Gastrocnemius medialis (tissue), 4 donors: ENCODE data around the gene IL13RA2. TPM values are rescaled to one million over a fixed set of nuclear protein-coding genes. Genes with fewer than 3 reads are reported as not detected.

Experiments
- ATAC-seq, 2 donors: fragments of 150-250 bp; one replicate each; pipeline ENCODE4 v1.9.1; 2016
- DNase-seq, 2 donors: peaks; one replicate each; pipeline ENCODE4 v3.0.0-alpha.2; 2019
- H3K27ac ChIP-seq, 4 donors: fragments of 200-600 bp; sonication (generic); 1 replicate in 1 of 4; 2 replicates in 3 of 4; pipeline ENCODE4 v1.5.1; 2016 to 2018; ENCODE audit warnings: mild to moderate bottlenecking in 2 of 4, moderate library complexity in 1 of 4
- H3K27me3 ChIP-seq, 3 donors: fragments of 200-600 bp; sonication (generic) in 2 of 3; 1 replicate in 1 of 3; 2 replicates in 2 of 3; pipeline versions ENCODE4 v1.5.1 to v1.6.0; 2016 to 2019; ENCODE audit warnings: mild to moderate bottlenecking in 1 of 3, moderate library complexity in 1 of 3
- H3K36me3 ChIP-seq, 2 donors: fragments of 200-600 bp; sonication (generic) in 1 of 2; one replicate each; pipeline ENCODE4 v1.5.1; 2017 to 2018
- H3K4me1 ChIP-seq, 2 donors: fragments of 200-600 bp; sonication (generic) in 1 of 2; one replicate each; pipeline ENCODE4 v1.5.1; 2016 to 2017; ENCODE audit warnings: mild to moderate bottlenecking in 2 of 2
- H3K4me3 ChIP-seq, 4 donors: fragments of 200-600 bp; sonication (generic) in 3 of 4; 1 replicate in 1 of 4; 2 replicates in 3 of 4; pipeline ENCODE4 v1.5.1; 2016 to 2019; ENCODE audit warnings: mild to moderate bottlenecking in 2 of 4
- H3K9me3 ChIP-seq, 3 donors: fragments of 200-600 bp; sonication (generic) in 2 of 3; 1 replicate in 1 of 3; 2 replicates in 2 of 3; pipeline ENCODE4 v1.5.1; 2016 to 2019
- POLR2A ChIP-seq, 2 donors: fragments of 450-650 bp; IDR thresholded peaks; one replicate each; pipeline ENCODE4 v1.6.1; 2017; ENCODE audit warnings: antibody characterized with exemption in 2 of 2, mild to moderate bottlenecking in 2 of 2, moderate library complexity in 2 of 2
- in situ Hi-C, 4 donors: fragments of 200-750 bp; cut with MboI; loops; one replicate each; pipeline versions ENCODE4 v1.15.0 to v1.8.0; 2017; ENCODE audit warnings: low sequenced_read_pairs in 4 of 4
- intact Hi-C: fragments of 100-400 bp; cut with DNase I; formaldehyde crosslinking; loops from one replicate; pipeline ENCODE4 v1.15.1; 2023; ENCODE audit warnings: low total_unique reads
- total RNA-seq, 4 donors: library from RNA; depleted of rRNA; stranded (reverse); fragments of >200 nt; gene quantifications; one replicate each; pipeline versions ENCODE4 v1.1.0 to v1.2.3, GENCODE V29; 2016
- TF ChIP-seq, protein P1 (sequence below), 5 experiments: fragments of 450-650 bp in 3 of 5; fragments of 200-600 bp in 2 of 5; sonication (generic) in 2 of 5; IDR thresholded peaks in 4 of 5; conservative IDR thresholded peaks in 1 of 5; 1 replicate in 4 of 5; 2 replicates in 1 of 5; pipeline ENCODE4 v1.5.1; 2016 to 2019; ENCODE audit warnings: antibody characterized with exemption in 5 of 5, mild to moderate bottlenecking in 3 of 5, moderate library complexity in 3 of 5

Gene IL13RA2
- total RNA-seq, 4 donors from 2014 or later = 0.31 TPM; not detected in 3

DNA sequence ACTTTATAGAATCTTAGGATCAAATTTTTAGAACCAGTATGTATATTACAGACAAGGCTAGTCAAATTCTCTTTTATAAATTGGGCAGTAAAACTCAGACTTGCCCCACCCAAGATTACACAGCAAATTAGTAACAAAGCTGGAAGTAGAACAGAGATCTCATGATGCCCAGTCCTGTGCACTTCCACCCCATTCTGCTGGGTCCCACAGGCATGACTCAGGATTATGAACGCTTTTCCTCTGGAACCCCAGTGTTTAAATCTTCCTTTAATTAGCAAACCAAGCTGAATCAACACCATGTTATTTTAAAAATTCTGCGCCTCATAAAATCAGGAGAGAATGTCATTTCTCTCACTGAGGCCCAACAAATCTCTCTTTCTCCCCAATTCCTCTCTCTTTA is 1.5 kb upstream of the IL13RA2 start:
- no peak overlapping the region for H3K27ac ChIP-seq
- H3K36me3 ChIP-seq = no peaks in the 10 kb centered on the region
- no peak for DNase-seq
- peaks cover 0 to 8% (median 0%) of the 10 kb centered on the region in 3 donors for H3K27me3 ChIP-seq
- intact Hi-C loops (no loop called here), in situ Hi-C loops (no loop called here)
- TF ChIP-seq POLR2A (IDR thresholded peaks at IDR 0.05) = no peak
- TF ChIP-seq, protein P1, sequence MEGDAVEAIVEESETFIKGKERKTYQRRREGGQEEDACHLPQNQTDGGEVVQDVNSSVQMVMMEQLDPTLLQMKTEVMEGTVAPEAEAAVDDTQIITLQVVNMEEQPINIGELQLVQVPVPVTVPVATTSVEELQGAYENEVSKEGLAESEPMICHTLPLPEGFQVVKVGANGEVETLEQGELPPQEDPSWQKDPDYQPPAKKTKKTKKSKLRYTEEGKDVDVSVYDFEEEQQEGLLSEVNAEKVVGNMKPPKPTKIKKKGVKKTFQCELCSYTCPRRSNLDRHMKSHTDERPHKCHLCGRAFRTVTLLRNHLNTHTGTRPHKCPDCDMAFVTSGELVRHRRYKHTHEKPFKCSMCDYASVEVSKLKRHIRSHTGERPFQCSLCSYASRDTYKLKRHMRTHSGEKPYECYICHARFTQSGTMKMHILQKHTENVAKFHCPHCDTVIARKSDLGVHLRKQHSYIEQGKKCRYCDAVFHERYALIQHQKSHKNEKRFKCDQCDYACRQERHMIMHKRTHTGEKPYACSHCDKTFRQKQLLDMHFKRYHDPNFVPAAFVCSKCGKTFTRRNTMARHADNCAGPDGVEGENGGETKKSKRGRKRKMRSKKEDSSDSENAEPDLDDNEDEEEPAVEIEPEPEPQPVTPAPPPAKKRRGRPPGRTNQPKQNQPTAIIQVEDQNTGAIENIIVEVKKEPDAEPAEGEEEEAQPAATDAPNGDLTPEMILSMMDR (IDR thresholded peaks at IDR 0.05 in 4 of 5, conservative IDR thresholded peaks at IDR 0.05 in 1 of 5) = no peak
- H3K4me1 ChIP-seq = no peaks in the 10 kb centered on the region
- no peak for ATAC-seq
- H3K4me3 ChIP-seq = no peak overlapping the region
- no peaks in the 10 kb centered on the region for H3K9me3 ChIP-seq

DNA sequence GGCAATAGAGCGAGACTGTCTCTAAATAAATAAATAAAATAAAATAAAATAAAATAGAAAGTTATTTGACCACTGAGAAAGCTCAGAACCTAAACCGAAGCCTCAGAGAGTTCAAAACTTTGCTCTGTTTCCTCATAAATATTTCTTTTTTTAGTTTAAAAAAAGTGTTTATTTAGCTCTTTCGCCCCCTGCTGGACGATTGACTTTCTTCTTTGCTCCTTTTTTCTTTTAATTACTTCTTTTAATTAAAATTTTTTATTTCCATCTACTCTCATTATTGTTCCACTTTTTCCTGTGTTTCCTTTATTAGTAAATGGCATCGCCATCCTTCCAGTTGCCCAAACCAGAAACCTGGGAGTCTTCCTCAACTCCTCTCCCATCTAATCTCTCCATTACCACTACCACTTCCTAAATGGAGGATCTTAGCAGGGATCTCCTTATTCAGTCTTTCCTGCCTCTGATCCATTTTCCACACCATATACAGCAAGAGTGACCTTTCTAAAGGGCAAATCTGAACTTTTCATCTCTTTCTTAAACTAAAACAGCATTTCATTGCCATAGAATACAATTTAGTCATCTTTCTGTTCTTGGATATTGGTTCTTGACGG is 728 bp upstream of the IL13RA2 start:
- DNase-seq = no peak
- no peak overlapping the region for H3K4me3 ChIP-seq
- intact Hi-C loops = no loop called here
- H3K27me3 ChIP-seq = peaks cover 0 to 8% (median 0%) of the 10 kb centered on the region in 3 donors
- ATAC-seq = no peak
- no peaks in the 10 kb centered on the region for H3K9me3 ChIP-seq
- no peak for TF ChIP-seq POLR2A (IDR thresholded peaks at IDR 0.05)
- TF ChIP-seq, protein P1 (IDR thresholded peaks at IDR 0.05 in 4 of 5, conservative IDR thresholded peaks at IDR 0.05 in 1 of 5) = no peak
- H3K4me1 ChIP-seq = no peaks in the 10 kb centered on the region
- no peak overlapping the region for H3K27ac ChIP-seq
- no peaks in the 10 kb centered on the region for H3K36me3 ChIP-seq
- in situ Hi-C loops = no loop called here

DNA sequence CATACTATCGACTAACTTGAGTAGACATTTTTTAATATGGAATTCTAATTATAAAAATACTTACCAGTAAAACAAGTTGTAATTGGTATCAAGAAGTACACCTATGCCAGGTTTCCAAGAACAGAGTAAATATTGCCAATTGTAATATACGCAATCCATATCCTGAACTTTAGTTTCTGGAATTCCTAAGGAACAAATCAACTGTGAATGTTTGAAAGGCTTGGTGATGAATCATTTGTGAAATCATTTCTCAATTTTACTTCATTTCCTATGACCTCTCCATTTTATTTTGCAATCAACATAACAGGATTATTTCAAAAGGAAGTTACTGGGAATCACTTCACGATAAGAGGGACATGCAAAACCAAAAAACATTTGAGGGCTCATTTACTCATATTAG is 3.7 kb downstream of the IL13RA2 start:
- ATAC-seq = no peak
- Histone ChIP-seq H3K9me3 (no peaks in the 10 kb centered on the region), H3K4me1 (no peaks in the 10 kb centered on the region), H3K36me3 (no peaks in the 10 kb centered on the region), H3K27me3 (peaks cover 0 to 8% (median 0%) of the 10 kb centered on the region in 3 donors), H3K4me3 (no peak overlapping the region), H3K27ac (no peak overlapping the region)
- intact Hi-C loops (no loop called here), in situ Hi-C loops (no loop called here)
- TF ChIP-seq, protein P1 (IDR thresholded peaks at IDR 0.05 in 4 of 5, conservative IDR thresholded peaks at IDR 0.05 in 1 of 5) = no peak
- no peak for TF ChIP-seq POLR2A (IDR thresholded peaks at IDR 0.05)
- DNase-seq = no peak

DNA sequence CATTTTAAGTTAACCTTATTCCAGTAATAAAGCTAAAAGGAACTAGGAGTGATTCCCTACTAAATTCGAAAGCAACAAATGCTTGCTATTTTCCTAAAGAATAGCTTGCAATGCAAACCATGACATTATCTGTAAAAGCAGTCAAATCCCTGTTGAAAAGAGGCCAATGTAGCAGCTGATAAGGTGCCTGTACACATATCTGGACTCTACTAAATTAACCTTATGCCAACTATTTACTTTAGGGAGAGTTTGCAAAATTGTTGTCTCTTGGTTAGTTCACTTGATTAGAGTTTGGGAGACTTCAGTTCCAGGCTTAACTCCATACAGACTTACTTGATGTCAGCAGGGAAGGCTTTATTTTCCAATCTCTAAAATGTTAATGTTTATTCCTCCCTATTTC is 6.0 kb downstream of the IL13RA2 start:
- no peaks in the 10 kb centered on the region for H3K36me3 ChIP-seq
- DNase-seq (no peak), ATAC-seq (no peak)
- in situ Hi-C loops = no loop called here
- no peak overlapping the region for H3K27ac ChIP-seq
- H3K27me3 ChIP-seq = peaks cover 0 to 4% (median 0%) of the 10 kb centered on the region in 3 donors
- no peaks in the 10 kb centered on the region for H3K4me1 ChIP-seq
- TF ChIP-seq, protein P1 (IDR thresholded peaks at IDR 0.05 in 4 of 5, conservative IDR thresholded peaks at IDR 0.05 in 1 of 5) = no peak
- TF ChIP-seq POLR2A (IDR thresholded peaks at IDR 0.05) = no peak
- intact Hi-C loops = no loop called here
- no peak overlapping the region for H3K4me3 ChIP-seq
- H3K9me3 ChIP-seq = no peaks in the 10 kb centered on the region

DNA sequence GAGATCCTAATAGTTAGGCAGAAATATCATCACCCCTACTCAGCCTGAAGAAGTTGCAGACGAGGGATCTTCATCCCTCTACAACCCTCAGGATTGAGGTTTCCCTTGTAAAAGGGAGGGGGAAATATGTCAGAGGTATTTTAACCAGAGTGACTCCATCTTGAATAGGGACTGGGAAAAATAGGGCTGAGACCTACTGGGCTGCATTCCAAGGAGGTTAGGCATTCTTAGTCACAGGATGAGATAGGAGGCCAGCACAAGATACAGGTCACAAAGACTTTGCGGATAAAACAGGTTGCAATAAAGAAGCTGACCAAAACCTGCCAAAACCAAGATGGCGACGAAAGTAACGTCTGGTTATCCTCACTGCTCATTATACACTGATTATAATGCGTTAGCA is 17.5 kb downstream of the IL13RA2 start:
- Histone ChIP-seq H3K27me3 (peaks cover 0 to 4% (median 0%) of the 10 kb centered on the region in 3 donors), H3K9me3 (no peaks in the 10 kb centered on the region), H3K36me3 (no peaks in the 10 kb centered on the region), H3K4me3 (no peak overlapping the region), H3K4me1 (no peaks in the 10 kb centered on the region), H3K27ac (no peak overlapping the region)
- intact Hi-C loops (no loop called here), in situ Hi-C loops (no loop called here)
- TF ChIP-seq, protein P1 (IDR thresholded peaks at IDR 0.05 in 4 of 5, conservative IDR thresholded peaks at IDR 0.05 in 1 of 5) = no peak
- TF ChIP-seq POLR2A (IDR thresholded peaks at IDR 0.05) = no peak
- DNase-seq (no peak), ATAC-seq (no peak)
